Activated CD4-positive, alpha-beta T cell treated with anti-CD3 and anti-CD28 coated beads for 1 hour (primary cell): ENCODE measurements around the gene KLHL21.
A peak's percentile ranks its signal among the peaks of the same experiment; 100 is the strongest.
"Not testable (repeated sequence)": the region's sequence is repeated elsewhere in the genome, so short reads cannot be mapped to it uniquely, and the experiment has no call there.

Experiments used
- DNase-seq: peaks from one replicate; pipeline ENCODE4 v3.0.0-alpha.2; 2020

Gene KLHL21

GRCh38 chr1:6624710-6625583 is 22.3 kb upstream of the KLHL21 start, which contains the start of gene THAP3:
TSS of gene THAP3 (plus strand) at chr1:6624868. CDS start at chr1:6625219, 351 bp downstream.
- DNase-seq = peak; percentile 81

- no peak for DNase-seq
Observed at GRCh38 chr1:6623269-6623965, 20.7 kb upstream of the KLHL21 start.

GRCh38 chr1:6622396-6623152 is 19.9 kb upstream of the KLHL21 start:
- no peak for DNase-seq

GRCh38 chr1:6621429-6622391 is 19.0 kb upstream of the KLHL21 start:
- DNase-seq = no peak

GRCh38 chr1:6619045-6619444 is 16.4 kb upstream of the KLHL21 start:
- no peak for DNase-seq

GRCh38 chr1:6614929-6615785 is 12.5 kb upstream of the KLHL21 start:
- no peak for DNase-seq

- DNase-seq = no peak
Observed at GRCh38 chr1:6614019-6614928, 11.6 kb upstream of the KLHL21 start.

GRCh38 chr1:6613361-6614018 is 10.8 kb upstream of the KLHL21 start, which contains the start of gene PHF13:
TSS of gene PHF13 (plus strand) at chr1:6613731. CDS start at chr1:6614067, 336 bp downstream.
- peak; percentile 99 for DNase-seq

GRCh38 chr1:6612641-6613360 is 10.1 kb upstream of the KLHL21 start:
- DNase-seq = no peak

GRCh38 chr1:6603915-6604558 is 1.4 kb upstream of the KLHL21 start:
- no peak for DNase-seq

GRCh38 chr1:6603238-6603914 is 707 bp upstream of the KLHL21 start:
- DNase-seq = peak; percentile 42

- DNase-seq = no peak
Observed at GRCh38 chr1:6601923-6602668, 573 bp downstream of the KLHL21 start.

GRCh38 chr1:6601049-6601922 is 1.4 kb downstream of the KLHL21 start:
- peak; percentile 67 for DNase-seq

GRCh38 chr1:6600410-6601048 is 2.1 kb downstream of the KLHL21 start:
- DNase-seq = no peak

GRCh38 chr1:6599991-6600390 is 2.7 kb downstream of the KLHL21 start:
- not testable (repeated sequence) for DNase-seq
